Head of caudate nucleus (tissue), 42 donors: ENCODE measurements around the gene ZGLP1.
"Not testable (repeated sequence)": the region's sequence is repeated elsewhere in the genome, so short reads cannot be mapped to it uniquely, and the experiment has no call there.

Source experiments
- DNase-seq, 42 donors: peaks; one replicate each; pipeline versions ENCODE4 v3.0.0 to v3.0.0-alpha.2; 2020 to 2021; ENCODE audit warnings: mixed read lengths in 7 of 42
- intact Hi-C: fragments of 100-400 bp; cut with DNase I; formaldehyde crosslinking; loops from one replicate; pipeline ENCODE4 v1.15.0; 2022

Gene ZGLP1

GRCh38 chr19:10309423-10309822 is at the start of gene ZGLP1:
TSS of gene ZGLP1 (minus strand) at chr19:10309815.
- DNase-seq = no peak
- intact Hi-C loops = no loop called here

GRCh38 chr19:10356431-10356830 is 46.8 kb upstream of the ZGLP1 start:
- intact Hi-C loops = no loop called here
- no peak for DNase-seq

- intact Hi-C loops = no loop called here
- peak in 1 of 42 donors; percentile 17 for DNase-seq
These were observed 44.3 kb upstream of the ZGLP1 start for GRCh38 chr19:10353793-10354391.

DNA sequence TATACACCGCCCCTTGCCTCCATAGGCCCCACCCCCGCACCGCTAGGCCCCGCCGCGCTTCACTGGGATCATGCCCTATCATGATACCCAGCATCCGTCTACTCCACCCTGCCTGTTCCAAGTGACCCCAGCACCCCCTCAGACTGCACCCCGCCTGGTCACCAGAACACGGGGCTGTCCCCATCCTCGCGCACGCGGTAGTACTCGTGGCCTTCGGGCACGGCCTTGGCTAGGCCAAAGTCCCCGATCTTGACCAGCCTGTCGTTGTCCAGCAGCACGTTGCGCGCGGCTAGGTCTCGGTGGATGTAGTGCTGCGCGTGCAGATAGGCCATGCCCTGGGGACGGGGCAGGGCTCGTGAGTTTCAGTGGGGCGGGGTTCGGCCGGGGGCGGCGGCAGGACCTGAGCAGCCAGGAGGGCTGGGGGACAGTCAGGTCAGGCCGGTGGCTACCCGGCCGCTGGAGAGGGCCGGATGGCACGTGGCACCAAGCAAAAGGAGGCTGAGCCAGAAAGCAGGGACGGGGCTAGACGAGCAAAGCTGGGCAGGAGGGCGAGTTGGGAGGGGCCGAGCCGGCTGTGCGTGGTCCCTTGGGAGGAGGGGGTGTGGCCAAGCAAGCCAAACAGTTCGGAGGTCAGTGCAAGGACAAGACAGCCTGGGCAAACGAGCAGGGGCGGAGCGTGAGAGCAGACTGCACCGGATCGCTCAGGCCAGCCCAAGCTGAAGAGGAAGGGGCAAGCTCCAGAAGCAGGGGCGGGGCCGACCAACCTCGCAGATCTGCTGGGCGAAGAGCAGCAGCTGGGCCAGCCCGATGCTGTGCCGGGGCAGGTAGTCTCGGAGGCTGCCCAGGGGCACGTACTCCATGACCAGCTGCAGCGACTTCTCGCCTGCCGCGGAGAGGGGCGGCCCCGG is 43.4 kb upstream of the ZGLP1 start:
- DNase-seq = no peak
- intact Hi-C loops = no loop called here

- peak in 10 of 42 donors; percentile 4 to 47 (median 26) for DNase-seq
- intact Hi-C loops = no loop called here
These were observed 36.9 kb upstream of the ZGLP1 start for GRCh38 chr19:10346509-10346908.

DNA sequence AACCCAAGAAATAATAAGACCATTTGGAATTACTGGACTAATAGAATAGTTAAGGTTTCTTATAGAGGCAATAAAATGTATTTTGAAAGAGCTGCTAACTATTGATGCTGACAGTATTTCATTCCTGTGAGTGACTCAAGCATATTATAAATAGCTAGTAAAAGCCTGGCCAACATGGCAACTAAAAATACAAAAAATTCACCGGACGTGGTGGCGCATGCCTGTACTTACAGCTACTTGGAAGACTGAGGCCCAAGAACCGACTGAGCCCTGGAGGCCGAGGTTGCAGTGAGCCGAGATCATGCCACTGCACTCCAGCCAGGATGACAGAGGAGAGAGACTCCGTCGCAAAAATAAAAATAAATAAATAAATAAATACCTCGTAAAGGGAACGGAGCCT is 35.2 kb upstream of the ZGLP1 start:
- intact Hi-C loops = no loop called here
- DNase-seq = no peak

- DNase-seq = no peak
- intact Hi-C loops = no loop called here
These were observed 33.9 kb upstream of the ZGLP1 start for GRCh38 chr19:10343495-10343894.

GRCh38 chr19:10339977-10340376 is 30.4 kb upstream of the ZGLP1 start:
- intact Hi-C loops = loop anchor here (10.0 kb wide), 1 partner anchor 45 kb away; the partner anchor contains the start of gene TYK2
- DNase-seq = no peak

- intact Hi-C loops = loop anchor here (10.0 kb wide), 1 partner anchor 45 kb away; the partner anchor contains the start of gene TYK2
- DNase-seq = peak in 1 of 42 donors; percentile 33
These were observed 29.9 kb upstream of the ZGLP1 start, which contains the start of gene ICAM3 for GRCh38 chr19:10339380-10339960. TSS of gene ICAM3 (minus strand) at chr19:10339624. CDS start at chr19:10339614, 10 bp downstream.

DNA sequence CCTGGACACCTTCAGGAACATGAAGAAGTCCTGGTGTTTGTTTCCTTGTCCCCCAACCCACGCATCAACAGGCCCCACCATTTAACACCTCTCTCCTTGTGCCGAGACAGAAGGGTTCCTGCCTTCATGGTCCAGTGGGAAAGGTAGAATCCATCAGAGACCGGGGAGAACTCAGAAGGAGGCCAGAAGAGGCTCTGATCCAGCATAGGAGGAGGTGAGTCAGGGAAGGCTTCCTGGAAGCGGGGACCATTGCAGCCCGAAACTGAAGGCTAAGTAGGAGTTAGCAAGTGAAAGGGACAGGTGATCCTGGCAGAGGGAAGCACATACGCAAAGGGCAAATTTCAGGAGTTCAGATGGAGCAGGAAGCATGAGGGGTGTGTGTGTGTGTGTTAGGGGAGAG is 29.3 kb upstream of the ZGLP1 start:
- intact Hi-C loops = loop anchor here (10.0 kb wide), 1 partner anchor 46 kb away; the partner anchor contains the start of gene TYK2
- DNase-seq = no peak

- DNase-seq = not testable (repeated sequence)
- intact Hi-C loops = loop anchor here (10.0 kb wide), 1 partner anchor 48 kb away; the partner anchor contains the start of gene TYK2
These were observed 27.1 kb upstream of the ZGLP1 start for GRCh38 chr19:10336725-10337124.

GRCh38 chr19:10335352-10335985 is 25.9 kb upstream of the ZGLP1 start:
- intact Hi-C loops = loop anchor here (10.0 kb wide), 1 partner anchor 49 kb away; the partner anchor contains the start of gene TYK2
- peak in 18 of 42 donors; percentile 11 to 57 (median 34) for DNase-seq

DNA sequence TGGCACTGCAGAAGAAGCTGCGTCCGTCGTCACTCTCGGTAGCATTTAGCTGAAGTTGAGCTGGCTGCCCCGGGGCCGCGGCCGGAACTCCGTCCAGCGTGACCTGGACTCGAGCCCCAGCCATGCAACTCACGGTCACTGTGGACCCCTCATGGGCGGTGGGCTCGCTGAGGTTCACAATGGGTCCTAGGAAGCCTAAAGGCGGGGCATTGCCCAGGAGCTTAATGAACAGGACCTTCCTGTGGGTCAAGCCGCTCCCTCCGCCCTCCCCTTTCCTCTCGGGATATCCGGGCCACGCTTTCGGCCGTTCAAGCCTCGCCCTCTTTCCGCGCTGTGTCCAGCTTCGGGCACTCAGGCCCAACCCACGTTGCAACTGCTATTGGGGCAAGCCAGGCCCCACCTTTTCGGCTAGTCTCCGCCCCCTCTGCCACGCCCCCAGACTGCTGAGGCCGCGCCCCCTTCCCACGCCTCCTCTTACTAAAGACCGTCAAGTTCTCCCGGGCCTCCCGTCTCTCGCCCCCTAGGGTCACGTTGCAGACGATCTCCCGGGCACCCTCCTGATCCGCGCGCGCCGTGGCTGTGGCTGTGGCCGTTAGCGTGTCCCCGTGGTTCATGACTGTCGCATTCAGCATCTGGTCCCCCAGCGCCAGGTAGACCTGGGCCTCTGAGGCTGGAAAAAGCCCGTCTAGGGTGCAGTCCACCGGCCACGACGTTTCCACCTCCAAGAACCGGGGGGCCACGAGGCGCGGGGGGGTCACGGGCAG is 25.2 kb upstream of the ZGLP1 start:
- peak; percentile 47 to 88 (median 74) for DNase-seq
- intact Hi-C loops = loop anchor here (10.0 kb wide), 1 partner anchor 50 kb away; the partner anchor contains the start of gene TYK2

GRCh38 chr19:10333758-10334587 is 24.4 kb upstream of the ZGLP1 start:
- no peak for DNase-seq
- intact Hi-C loops = loop anchor here (2.0 to 10.0 kb wide), 2 partner anchors 19 to 51 kb away; partner anchors contain the start of gene TYK2

GRCh38 chr19:10332965-10333757 is 23.5 kb upstream of the ZGLP1 start, which contains the start of gene RAVER1:
TSS of gene RAVER1 (minus strand) at chr19:10333529. CDS start at chr19:10333507, 22 bp downstream.
- intact Hi-C loops = loop anchor here (2.0 to 10.0 kb wide), 2 partner anchors 18 to 52 kb away; partner anchors contain the start of gene TYK2
- peak; percentile 96 to 99 (median 98) for DNase-seq
